Amniotic stem cell (primary cell): ENCODE data around the gene FSD2.

ENCODE experiments used
- DNase-seq: peaks from one replicate; lab custom pipeline; 2025; lab: John Stamatoyannopoulos, UW

The FSD2 gene, protein sequence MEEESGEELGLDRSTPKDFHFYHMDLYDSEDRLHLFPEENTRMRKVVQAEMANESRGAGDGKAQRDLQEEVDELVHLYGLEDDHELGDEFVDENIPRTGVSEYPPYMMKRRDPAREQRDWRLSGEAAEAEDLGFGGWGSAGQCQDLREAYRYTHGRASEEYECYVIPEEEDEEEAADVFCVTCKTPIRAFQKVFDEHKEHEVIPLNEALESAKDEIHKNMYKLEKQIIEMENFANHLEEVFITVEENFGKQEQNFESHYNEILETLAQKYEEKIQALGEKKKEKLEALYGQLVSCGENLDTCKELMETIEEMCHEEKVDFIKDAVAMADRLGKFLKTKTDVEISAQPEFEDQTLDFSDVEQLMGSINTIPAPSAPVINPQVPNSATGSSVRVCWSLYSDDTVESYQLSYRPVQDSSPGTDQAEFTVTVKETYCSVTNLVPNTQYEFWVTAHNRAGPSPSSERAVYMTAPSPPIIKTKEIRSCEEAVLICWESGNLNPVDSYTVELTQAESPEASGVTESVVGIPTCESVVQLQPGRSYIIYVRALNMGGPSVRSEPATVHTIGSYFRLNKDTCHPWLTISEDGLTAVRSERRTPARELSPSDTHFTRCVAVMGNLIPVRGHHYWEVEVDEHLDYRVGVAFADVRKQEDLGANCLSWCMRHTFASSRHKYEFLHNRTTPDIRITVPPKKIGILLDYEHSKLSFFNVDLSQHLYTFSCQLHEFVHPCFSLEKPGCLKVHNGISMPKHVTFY

DNA sequence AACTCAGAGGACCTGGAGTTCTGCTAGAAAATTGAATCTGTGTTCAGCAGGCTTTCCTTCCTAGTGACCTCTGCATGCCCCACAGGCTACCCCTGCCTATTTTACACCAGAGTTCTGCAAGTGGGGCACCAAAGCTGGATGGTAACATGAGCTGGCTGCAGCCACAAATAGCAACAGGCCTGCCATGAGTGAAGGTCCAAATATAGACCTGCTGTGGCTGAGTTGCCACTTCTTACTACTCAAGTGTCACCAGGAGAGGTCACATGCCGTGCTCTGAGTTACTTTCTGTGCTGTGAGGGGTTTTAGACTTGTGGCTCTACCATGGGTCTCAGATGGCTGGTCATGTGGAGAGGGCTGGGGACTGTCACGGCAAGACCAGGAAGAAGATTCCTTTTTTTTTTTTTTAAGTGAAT, at the start of gene FSD2:
TSS of gene FSD2 (minus strand) at position 76 of the 413 bp plus-strand sequence. CDS start 18,679 bp downstream, outside the sequence.
- DNase-seq = no peak

GRCh38 chr15:82854554-82854953, 48.7 kb upstream of the FSD2 start:
- no peak for DNase-seq

DNA sequence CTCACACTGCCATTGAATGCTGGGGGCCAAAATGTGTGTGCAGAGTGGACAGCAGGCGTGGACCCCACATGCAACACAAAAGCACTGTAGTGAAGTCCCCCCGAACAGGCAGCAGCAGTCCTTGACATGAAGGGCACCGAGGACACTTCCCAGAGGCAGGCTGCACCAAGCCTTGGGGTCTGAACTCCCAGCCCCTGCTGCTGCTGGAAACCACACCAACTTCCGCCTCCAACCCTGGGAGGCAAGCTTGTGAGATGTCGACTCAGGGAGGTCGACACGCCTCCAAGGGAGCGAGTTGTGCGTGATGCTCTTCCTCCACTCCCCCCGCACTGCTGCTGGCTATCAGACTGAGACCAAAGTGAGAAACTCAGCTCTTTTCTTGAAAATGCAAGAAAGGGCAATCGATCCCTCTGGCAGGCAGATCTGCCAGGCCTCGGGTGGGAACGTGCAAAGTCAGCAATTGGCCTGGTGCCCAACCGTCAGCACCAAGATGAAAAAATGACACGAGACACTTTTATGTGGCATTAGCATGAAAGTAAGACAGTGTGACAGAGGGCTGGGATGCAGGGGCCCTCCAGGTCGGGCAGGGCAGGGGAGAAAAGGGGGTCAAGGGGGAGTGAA, 47.2 kb upstream of the FSD2 start:
- DNase-seq = no peak

DNA sequence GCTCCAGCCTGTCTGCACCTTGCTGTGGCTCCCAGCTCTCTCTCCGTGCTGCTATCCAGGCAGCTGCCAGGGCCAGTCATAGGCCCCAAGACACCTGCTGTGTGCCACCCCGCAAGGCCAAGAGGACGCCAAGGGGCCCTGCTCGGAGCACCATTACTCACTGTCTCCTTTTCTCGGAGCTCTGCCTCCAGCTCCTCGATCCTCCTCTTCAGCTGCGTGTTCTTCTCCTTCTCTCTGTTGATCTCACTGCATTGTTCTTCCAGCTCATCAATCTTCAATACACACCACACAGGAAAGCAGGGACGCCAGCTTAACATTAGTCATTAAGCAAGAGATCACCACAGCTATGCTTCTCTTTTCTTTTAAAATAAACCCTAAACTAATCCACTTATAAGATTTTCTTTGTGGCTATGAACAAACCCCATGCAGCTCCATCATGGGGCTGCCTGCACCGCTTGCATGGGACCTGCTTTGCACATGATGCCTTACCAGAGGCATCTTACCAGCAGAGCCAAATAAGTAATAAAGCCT, 46.2 kb upstream of the FSD2 start:
- DNase-seq = no peak

- no peak for DNase-seq
Observed at GRCh38 chr15:82851306-82851850, 45.5 kb upstream of the FSD2 start.

- DNase-seq = no peak
Observed at GRCh38 chr15:82850731-82851130, 44.9 kb upstream of the FSD2 start.

GRCh38 chr15:82849556-82850512, 44.0 kb upstream of the FSD2 start:
- DNase-seq = no peak

- DNase-seq = no peak
Observed at GRCh38 chr15:82848241-82848993, 42.5 kb upstream of the FSD2 start.

DNA sequence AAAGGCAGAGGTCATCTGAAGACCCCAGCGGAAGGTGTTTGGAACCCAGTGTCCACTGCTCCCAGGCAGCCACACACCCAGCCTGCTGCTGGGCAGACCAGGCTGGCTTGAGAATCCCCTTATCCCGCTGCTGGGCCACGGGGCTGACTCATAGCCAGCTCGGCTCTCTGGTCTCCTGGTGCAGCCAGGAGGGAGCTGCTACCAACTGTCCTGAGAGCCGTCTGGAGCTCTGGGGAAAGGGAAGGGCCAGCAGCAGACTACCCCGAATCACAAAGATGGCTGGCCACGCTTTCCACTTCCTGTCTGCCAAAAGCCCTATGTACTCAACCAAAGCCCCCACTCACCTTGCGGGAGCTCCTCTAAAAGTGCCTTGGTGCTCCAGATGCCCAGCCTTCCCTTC, 41.8 kb upstream of the FSD2 start:
- no peak for DNase-seq

DNA sequence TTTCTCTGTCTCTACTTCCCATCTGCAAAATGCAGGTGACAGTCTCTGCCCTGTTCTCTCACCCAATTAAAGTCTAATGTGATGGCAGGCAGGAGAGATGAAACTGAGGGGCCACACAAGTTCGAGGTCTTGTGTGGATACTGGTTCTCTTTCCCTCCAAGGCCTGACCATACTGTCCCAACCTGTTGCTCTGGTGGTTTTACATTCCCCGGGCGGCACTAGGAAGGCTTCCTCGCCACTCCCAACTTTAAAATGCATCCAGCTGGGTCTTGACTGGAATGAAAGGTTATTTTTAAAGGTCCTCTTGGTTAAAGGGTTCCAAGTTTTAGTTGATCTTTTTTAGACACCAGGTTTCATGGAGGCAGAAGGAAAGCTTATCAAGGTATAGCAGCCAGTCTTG, 40.8 kb upstream of the FSD2 start:
- DNase-seq = no peak

- DNase-seq = no peak
Observed at GRCh38 chr15:82845686-82846085, 39.8 kb upstream of the FSD2 start.

DNA sequence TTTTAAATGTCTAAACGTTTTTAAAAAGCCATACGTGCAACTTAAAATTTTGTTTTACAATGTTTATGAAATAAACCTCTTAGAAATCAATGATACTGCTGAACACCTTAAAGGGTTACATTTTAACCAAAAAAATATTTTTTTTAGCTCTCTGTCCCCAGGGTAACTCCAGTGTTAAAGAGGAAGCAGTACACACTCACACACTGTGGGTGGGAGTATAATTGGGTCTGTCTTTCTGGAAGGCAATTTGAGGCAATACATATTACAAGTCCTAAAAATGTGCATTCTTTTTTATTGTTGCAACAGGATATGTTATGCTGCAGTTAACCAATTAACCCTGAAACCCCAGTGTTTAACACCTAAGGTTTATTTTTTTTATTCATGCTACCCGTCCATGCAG, 37.7 kb upstream of the FSD2 start:
- DNase-seq = no peak

GRCh38 chr15:82840166-82840565, 34.3 kb upstream of the FSD2 start:
- DNase-seq = no peak

DNA sequence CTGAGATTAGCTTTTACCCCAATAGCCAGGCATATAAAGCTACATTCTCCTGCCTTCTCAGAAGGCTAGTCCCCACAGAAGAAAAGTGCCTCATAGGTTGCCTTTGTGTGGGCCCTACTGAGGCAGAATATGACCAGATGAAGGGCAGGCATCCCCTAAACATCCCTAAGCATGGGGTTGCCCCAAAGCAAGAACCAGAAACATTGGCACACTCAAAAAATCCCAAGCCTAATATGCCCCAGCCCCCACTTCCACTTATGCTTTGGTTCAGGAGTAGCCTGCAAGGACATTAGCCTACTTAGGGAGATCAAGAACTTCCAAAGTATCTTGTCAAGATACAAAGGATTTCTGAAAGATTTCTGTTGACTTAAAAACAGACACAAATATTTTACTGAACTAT, 33.3 kb upstream of the FSD2 start:
- no peak for DNase-seq

DNA sequence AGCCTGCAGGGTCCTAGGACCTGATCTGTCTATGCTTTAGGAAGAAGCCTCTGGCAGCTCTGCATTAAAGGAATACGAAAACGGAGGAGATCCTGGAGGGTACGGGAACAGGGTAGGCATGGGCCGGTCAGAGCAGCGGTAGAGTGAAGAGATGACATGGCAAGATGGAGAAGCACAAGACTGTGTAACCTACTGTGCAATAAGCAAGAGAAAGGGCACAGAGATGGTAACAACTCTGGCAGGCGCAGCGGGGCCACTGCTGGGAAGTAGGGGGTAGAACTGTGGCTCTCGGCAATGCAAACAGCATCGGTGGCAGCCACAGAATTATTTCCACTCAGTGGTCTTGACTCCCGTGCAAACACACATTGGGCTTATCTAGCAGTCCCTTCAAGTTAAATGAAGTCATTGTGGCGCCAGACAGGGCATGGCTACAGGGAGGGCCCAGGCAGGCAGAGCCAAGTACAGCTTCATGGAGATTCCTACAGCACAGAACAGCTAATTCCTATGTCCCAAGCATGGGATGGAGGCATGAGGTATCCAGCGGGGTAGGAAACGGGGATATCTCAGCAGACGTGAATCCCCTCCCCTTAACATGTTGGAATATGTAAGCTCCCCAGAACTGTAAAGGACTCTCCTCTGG, 32.3 kb upstream of the FSD2 start:
- no peak for DNase-seq

DNA sequence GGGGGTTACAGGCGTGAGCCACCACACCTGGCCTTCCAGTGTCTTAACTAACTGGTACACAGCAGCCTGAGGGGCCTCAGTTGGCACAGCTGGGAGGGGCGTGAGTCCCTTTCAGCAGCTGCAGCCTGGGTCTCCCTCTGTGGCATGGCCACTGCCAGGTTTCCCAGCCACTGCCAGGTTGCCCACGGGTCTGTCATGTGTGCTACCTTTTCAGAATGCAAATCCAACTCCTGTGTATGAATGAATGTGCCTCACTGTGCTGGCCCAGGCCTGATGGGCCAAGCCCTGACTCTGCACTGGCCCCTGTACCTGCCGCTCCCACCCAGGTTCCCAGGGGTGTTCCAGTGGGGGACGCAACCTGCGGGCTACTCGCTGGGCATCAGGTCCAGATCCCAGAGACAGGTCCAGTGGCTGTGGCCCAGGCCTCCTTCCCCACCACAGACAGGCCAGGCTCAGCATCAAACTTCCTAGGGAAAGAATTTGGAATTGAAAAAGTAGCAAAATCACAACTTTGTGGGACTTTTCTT, 29.6 kb upstream of the FSD2 start:
- DNase-seq = no peak

DNA sequence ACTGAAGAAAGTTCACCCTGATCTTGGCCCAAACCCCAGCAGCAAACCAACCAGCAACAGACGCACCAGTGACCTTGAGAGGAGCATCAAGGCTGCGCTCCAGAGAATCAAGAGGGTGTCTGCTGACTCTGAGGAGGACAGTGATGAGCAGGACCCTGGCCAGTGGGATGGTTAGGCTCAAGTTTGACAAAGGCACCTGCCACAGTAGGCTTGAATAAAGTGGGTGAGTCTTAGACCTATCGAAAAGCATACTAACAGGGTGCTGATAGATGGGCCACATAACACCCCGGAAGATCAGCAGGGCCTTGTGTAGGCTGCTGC, 27.5 kb upstream of the FSD2 start:
- no peak for DNase-seq

- DNase-seq = peak; percentile 84
Observed at GRCh38 chr15:82832601-82833361, 26.9 kb upstream of the FSD2 start.
